MM.1S (cell line): ENCODE data around the gene VRTN.

Experiments
- DNase-seq: peaks from one replicate; pipeline ENCODE4 v3.0.0-alpha.2; 2015
- H2AFZ ChIP-seq: fragments of 300-600 bp; sonication (generic); 2 replicates; pipeline ENCODE4 v1.6.0; 2016; ENCODE audit warnings: antibody characterized with exemption, low read length
- H3F3A ChIP-seq: fragments of 300-600 bp; sonication (generic); 2 replicates; pipeline ENCODE4 v1.6.1; 2016; ENCODE audit warnings: mild to moderate bottlenecking, antibody characterized with exemption, low read length, moderate library complexity, mixed read lengths; ENCODE audit not compliant: insufficient read depth
- H3K27ac ChIP-seq: fragments of 300-600 bp; sonication (generic); 2 replicates; pipeline ENCODE4 v1.5.1; 2016; ENCODE audit warnings: mild to moderate bottlenecking, low read length
- H3K27me3 ChIP-seq: fragments of 300-600 bp; sonication (generic); replicated peaks from 2 replicates; pipeline ENCODE4 v1.6.0; 2016; ENCODE audit warnings: low read length; ENCODE audit not compliant: insufficient read depth
- H3K36me3 ChIP-seq: fragments of 300-600 bp; sonication (generic); replicated peaks from 2 replicates; pipeline ENCODE4 v1.6.1; 2016; ENCODE audit warnings: mild to moderate bottlenecking, low read length, mixed read lengths; ENCODE audit not compliant: insufficient read depth
- H3K4me1 ChIP-seq: fragments of 300-600 bp; sonication (generic); 2 replicates; pipeline ENCODE4 v1.6.1; 2016; ENCODE audit warnings: low read length, mixed read lengths
- H3K4me2 ChIP-seq: fragments of 300-600 bp; sonication (generic); 2 replicates; pipeline ENCODE4 v1.6.0; 2016; ENCODE audit warnings: low read depth, low read length
- H3K4me3 ChIP-seq: fragments of 300-600 bp; sonication (generic); 2 replicates; pipeline ENCODE4 v1.5.1; 2016; ENCODE audit warnings: low read length, mixed read lengths
- H3K79me2 ChIP-seq: fragments of 300-600 bp; sonication (generic); 2 replicates; pipeline ENCODE4 v1.6.1; 2016; ENCODE audit warnings: mixed run types, low read length, mixed read lengths
- H3K9ac ChIP-seq: fragments of 300-600 bp; sonication (generic); 2 replicates; pipeline ENCODE4 v1.6.1; 2016; ENCODE audit warnings: low read length, mixed read lengths
- H3K9me2 ChIP-seq: fragments of 300-600 bp; sonication (generic); replicated peaks from 2 replicates; pipeline ENCODE4 v1.6.1; 2016; ENCODE audit warnings: mild to moderate bottlenecking, low read length, mixed read lengths; ENCODE audit not compliant: insufficient read depth
- H3K9me3 ChIP-seq: fragments of 300-600 bp; sonication (generic); replicated peaks from 2 replicates; pipeline ENCODE4 v1.6.1; 2016; ENCODE audit warnings: mild to moderate bottlenecking, low read length, mixed read lengths; ENCODE audit not compliant: insufficient read depth
- H4K20me1 ChIP-seq: fragments of 300-600 bp; sonication (generic); 2 replicates; pipeline ENCODE4 v1.6.1; 2016; ENCODE audit warnings: mild to moderate bottlenecking, low read length, moderate library complexity, mixed read lengths; ENCODE audit not compliant: insufficient read depth
- CTCF ChIP-seq: fragments of 300-600 bp; sonication (generic); IDR thresholded peaks from 2 replicates; pipeline ENCODE4 v1.5.1; 2016; ENCODE audit warnings: antibody characterized with exemption, low read length, mixed read lengths
- EZH2 ChIP-seq: fragments of 300-600 bp; sonication (generic); optimal IDR thresholded peaks from 2 replicates; pipeline ENCODE3; 2017; ENCODE audit warnings: low read depth, mild to moderate bottlenecking, antibody characterized with exemption, low read length, mixed read lengths
- EZH2phosphoT487 ChIP-seq: fragments of 300-600 bp; sonication (generic); IDR thresholded peaks from 2 replicates; pipeline ENCODE4 v1.6.1; 2018; ENCODE audit warnings: antibody characterized with exemption, low read length

VRTN gene

GRCh38 chr14:74350211-74350927 is 2.1 kb downstream of the VRTN start:
- TF ChIP-seq EZH2 (no peak), CTCF (no peak), EZH2phosphoT487 (no peak)
- Histone ChIP-seq H3K9me2 (no peaks in the 10 kb centered on the region), H4K20me1 (no peaks in the 10 kb centered on the region), H3K4me1 (no peaks in the 10 kb centered on the region), H3F3A (no peaks in the 10 kb centered on the region), H3K4me3 (no peak overlapping the region), H3K9me3 (no peaks in the 10 kb centered on the region), H3K27ac (no peak overlapping the region), H3K9ac (no peak overlapping the region), H2AFZ (no peak overlapping the region), H3K4me2 (no peak overlapping the region), H3K36me3 (no peaks in the 10 kb centered on the region), H3K79me2 (no peaks in the 10 kb centered on the region), H3K27me3 (no peaks in the 10 kb centered on the region)
- no peak for DNase-seq

- H3K4me1 ChIP-seq = no peaks in the 10 kb centered on the region
- no peaks in the 10 kb centered on the region for H3K27me3 ChIP-seq
- H3K4me3 ChIP-seq = no peak overlapping the region
- no peaks in the 10 kb centered on the region for H3K9me3 ChIP-seq
- no peak overlapping the region for H3K4me2 ChIP-seq
- no peaks in the 10 kb centered on the region for H3K79me2 ChIP-seq
- no peak overlapping the region for H3K9ac ChIP-seq
- no peaks in the 10 kb centered on the region for H3K36me3 ChIP-seq
- no peaks in the 10 kb centered on the region for H4K20me1 ChIP-seq
- no peak for TF ChIP-seq CTCF
- no peak for TF ChIP-seq EZH2
- TF ChIP-seq EZH2phosphoT487 = no peak
- H3F3A ChIP-seq = no peaks in the 10 kb centered on the region
- no peak for DNase-seq
- H3K27ac ChIP-seq = no peak overlapping the region
- no peaks in the 10 kb centered on the region for H3K9me2 ChIP-seq
- no peak overlapping the region for H2AFZ ChIP-seq
Observed at GRCh38 chr14:74350928-74351323, 2.7 kb downstream of the VRTN start.

GRCh38 chr14:74356892-74357575 is 8.8 kb downstream of the VRTN start:
- no peaks in the 10 kb centered on the region for H3K9me3 ChIP-seq

More at GRCh38 chr14:74356892-74357575, 8.8 kb downstream of the VRTN start:
- Histone ChIP-seq H3K27ac (no peak overlapping the region), H3K36me3 (no peaks in the 10 kb centered on the region), H4K20me1 (no peaks in the 10 kb centered on the region), H3K79me2 (no peaks in the 10 kb centered on the region), H3K27me3 (no peaks in the 10 kb centered on the region), H3K9me2 (no peaks in the 10 kb centered on the region), H3K4me2 (no peak overlapping the region), H3K4me1 (no peaks in the 10 kb centered on the region), H3K4me3 (no peak overlapping the region), H3F3A (no peaks in the 10 kb centered on the region), H2AFZ (no peak overlapping the region), H3K9ac (no peak overlapping the region)
- TF ChIP-seq EZH2 (no peak), CTCF (no peak), EZH2phosphoT487 (no peak)
- no peak for DNase-seq
